Mesothelial cell of epicardium (in vitro differentiated cells): Measurements from ENCODE around the gene MIB2. TPM values are rescaled to one million over a fixed set of nuclear protein-coding genes. Genes with fewer than 3 reads are reported as not detected.

Source experiments
- DNase-seq, 2 experiments: peaks; one replicate each; pipeline ENCODE4 v3.0.0; 2021; ENCODE audit warnings: low spot score in 2 of 2; ENCODE audit not compliant: unreplicated experiment in 2 of 2
- H3K27ac Mint-ChIP-seq: 2 replicates; pipeline ENCODE4 v1.8.0; 2021; ENCODE audit warnings: mixed read lengths
- H3K27me3 Mint-ChIP-seq: 2 replicates; pipeline ENCODE4 v1.8.0; 2021; ENCODE audit warnings: low read depth, mixed read lengths
- H3K36me3 Mint-ChIP-seq: 2 replicates; pipeline ENCODE4 v1.8.0; 2021; ENCODE audit warnings: mixed read lengths
- H3K4me1 Mint-ChIP-seq: 2 replicates; pipeline ENCODE4 v1.8.0; 2021; ENCODE audit warnings: mixed read lengths
- H3K4me3 Mint-ChIP-seq: 2 replicates; pipeline ENCODE4 v1.8.0; 2021; ENCODE audit warnings: mild to moderate bottlenecking, moderate library complexity, mixed read lengths
- H3K9me3 Mint-ChIP-seq: 2 replicates; pipeline ENCODE4 v1.8.0; 2021; ENCODE audit warnings: mixed read lengths
- CTCF ChIP-seq: fragments of 200-600 bp; sonication (generic); IDR thresholded peaks from one replicate; pipeline ENCODE4 v1.5.0; 2021; ENCODE audit warnings: antibody characterized with exemption; ENCODE audit not compliant: unreplicated experiment
- total RNA-seq: library from RNA; stranded (reverse); gene quantifications from 3 replicates; pipeline ENCODE4 v1.2.1, GENCODE V29; 2021

The MIB2 gene
- total RNA-seq, 1 donor from 2014 or later: 117 TPM

- Mint-ChIP-seq H3K36me3 (no peaks in the 10 kb centered on the region), H3K27me3 (peaks cover 41% of the 10 kb centered on the region), H3K27ac (no peak overlapping the region), H3K4me3 (no peak overlapping the region), H3K9me3 (no peaks in the 10 kb centered on the region), H3K4me1 (no peaks in the 10 kb centered on the region)
- DNase-seq: no peak
- no peak for TF ChIP-seq CTCF
Measured at GRCh38 chr1:1604374-1605033, 10.8 kb upstream of the MIB2 start.

GRCh38 chr1:1605034-1605591 lies 10.2 kb upstream of the MIB2 start:
- DNase-seq: no peak
- no peaks in the 10 kb centered on the region for H3K36me3 Mint-ChIP-seq
- TF ChIP-seq CTCF: no peak
- H3K4me1 Mint-ChIP-seq: no peaks in the 10 kb centered on the region
- no peak overlapping the region for H3K27ac Mint-ChIP-seq
- no peak overlapping the region for H3K4me3 Mint-ChIP-seq
- no peaks in the 10 kb centered on the region for H3K9me3 Mint-ChIP-seq
- H3K27me3 Mint-ChIP-seq: peaks cover 41% of the 10 kb centered on the region

DNA sequence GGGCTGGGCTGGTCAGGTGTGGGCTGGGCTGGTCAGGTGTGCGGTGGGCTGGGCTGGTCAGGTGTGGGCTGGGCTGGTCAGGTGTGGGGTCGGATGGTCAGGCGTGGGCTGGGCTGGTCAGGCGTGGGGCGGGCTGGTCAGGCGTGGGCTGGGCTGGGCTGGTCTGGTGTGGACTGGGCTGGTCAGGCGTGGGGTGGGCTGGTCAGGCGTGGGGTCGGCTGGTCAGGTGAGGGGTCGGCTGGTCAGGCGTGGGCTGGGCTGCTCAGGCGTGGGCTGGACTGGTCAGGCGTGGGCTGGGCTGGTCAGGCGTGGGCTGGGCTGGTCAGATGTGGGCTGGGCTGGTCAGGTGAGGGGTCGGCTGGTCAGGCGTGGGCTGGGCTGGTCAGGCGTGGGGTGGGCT lies 9.6 kb upstream of the MIB2 start:
- H3K9me3 Mint-ChIP-seq: no peaks in the 10 kb centered on the region
- H3K27ac Mint-ChIP-seq: no peak overlapping the region
- H3K4me3 Mint-ChIP-seq: no peak overlapping the region
- peaks cover 35% of the 10 kb centered on the region for H3K27me3 Mint-ChIP-seq
- no peaks in the 10 kb centered on the region for H3K36me3 Mint-ChIP-seq
- TF ChIP-seq CTCF: no peak
- no peaks in the 10 kb centered on the region for H3K4me1 Mint-ChIP-seq
- DNase-seq: no peak

- H3K9me3 Mint-ChIP-seq: no peaks in the 10 kb centered on the region
- peaks cover 5% of the 10 kb centered on the region for H3K4me1 Mint-ChIP-seq
- TF ChIP-seq CTCF: no peak
- H3K4me3 Mint-ChIP-seq: no peak overlapping the region
- no peak for DNase-seq
- no peak overlapping the region for H3K27ac Mint-ChIP-seq
- peaks cover 30% of the 10 kb centered on the region for H3K27me3 Mint-ChIP-seq
- H3K36me3 Mint-ChIP-seq: no peaks in the 10 kb centered on the region
Measured at GRCh38 chr1:1606232-1606631, 9.1 kb upstream of the MIB2 start.

GRCh38 chr1:1609822-1610485 lies 5.3 kb upstream of the MIB2 start:
- no peak for TF ChIP-seq CTCF
- Mint-ChIP-seq H3K9me3 (no peaks in the 10 kb centered on the region), H3K27ac (no peak overlapping the region), H3K27me3 (peaks cover under 1% of the 10 kb centered on the region), H3K4me1 (peaks cover 23% of the 10 kb centered on the region), H3K4me3 (no peak overlapping the region), H3K36me3 (peaks cover 3% of the 10 kb centered on the region)
- no peak for DNase-seq
